ENCODE data around the gene SUMO4.

SUMO4 gene

GRCh38 chr6:149419696-149420404 is 19.8 kb downstream of the SUMO4 start:
- Histone ChIP-seq H3K36me3 (ENCODE audit: low read depth) (no peaks in the 10 kb centered on the region), H3K9me3 (ENCODE audit: severe bottlenecking) (no peaks in the 10 kb centered on the region), H3K27ac (ENCODE audit: poor library complexity, severe bottlenecking) (no peak overlapping the region), H3K4me3 (ENCODE audit: severe bottlenecking) (no peak overlapping the region), H3K4me1 (ENCODE audit: insufficient read depth, poor library complexity, severe bottlenecking) (no peaks in the 10 kb centered on the region), H3K27me3 (ENCODE audit: insufficient read depth, poor library complexity, severe bottlenecking) (no peaks in the 10 kb centered on the region)
- TF ChIP-seq CTCF (IDR thresholded peaks at IDR 0.05; ENCODE audit: poor library complexity, severe bottlenecking), result no peak
- DNase-seq (ENCODE audit: low spot score) (no peak), ATAC-seq (ENCODE audit: low read depth) (no peak)

- DNase-seq (ENCODE audit: low spot score) (no peak), ATAC-seq (ENCODE audit: low read depth) (no peak)
- H3K27me3 ChIP-seq (ENCODE audit: insufficient read depth, poor library complexity, severe bottlenecking), result no peaks in the 10 kb centered on the region
- H3K27ac ChIP-seq (ENCODE audit: poor library complexity, severe bottlenecking), result no peak overlapping the region
- no peaks in the 10 kb centered on the region for H3K4me1 ChIP-seq (ENCODE audit: insufficient read depth, poor library complexity, severe bottlenecking)
- H3K4me3 ChIP-seq (ENCODE audit: severe bottlenecking), result no peak overlapping the region
- TF ChIP-seq CTCF (IDR thresholded peaks at IDR 0.05; ENCODE audit: poor library complexity, severe bottlenecking), result no peak
- no peaks in the 10 kb centered on the region for H3K9me3 ChIP-seq (ENCODE audit: severe bottlenecking)
- no peaks in the 10 kb centered on the region for H3K36me3 ChIP-seq (ENCODE audit: low read depth)
These were observed 21.1 kb downstream of the SUMO4 start for GRCh38 chr6:149421132-149421531.

- Histone ChIP-seq H3K27me3 (ENCODE audit: insufficient read depth, poor library complexity, severe bottlenecking) (no peaks in the 10 kb centered on the region), H3K9me3 (ENCODE audit: severe bottlenecking) (no peaks in the 10 kb centered on the region), H3K4me3 (ENCODE audit: severe bottlenecking) (no peak overlapping the region), H3K4me1 (ENCODE audit: insufficient read depth, poor library complexity, severe bottlenecking) (no peaks in the 10 kb centered on the region), H3K36me3 (ENCODE audit: low read depth) (no peaks in the 10 kb centered on the region), H3K27ac (ENCODE audit: poor library complexity, severe bottlenecking) (no peak overlapping the region)
- DNase-seq (ENCODE audit: low spot score) (no peak), ATAC-seq (ENCODE audit: low read depth) (no peak)
- no peak for TF ChIP-seq CTCF (IDR thresholded peaks at IDR 0.05; ENCODE audit: poor library complexity, severe bottlenecking)
These were observed 22.5 kb downstream of the SUMO4 start for GRCh38 chr6:149422581-149422980.

- no peak for ATAC-seq (ENCODE audit: low read depth)
- H3K9me3 ChIP-seq (ENCODE audit: severe bottlenecking), result no peaks in the 10 kb centered on the region
- no peak overlapping the region for H3K4me3 ChIP-seq (ENCODE audit: severe bottlenecking)
- H3K36me3 ChIP-seq (ENCODE audit: low read depth), result no peaks in the 10 kb centered on the region
- H3K27ac ChIP-seq (ENCODE audit: poor library complexity, severe bottlenecking), result no peak overlapping the region
- no peak for DNase-seq (ENCODE audit: low spot score)
- H3K27me3 ChIP-seq (ENCODE audit: insufficient read depth, poor library complexity, severe bottlenecking), result no peaks in the 10 kb centered on the region
- no peak for TF ChIP-seq CTCF (IDR thresholded peaks at IDR 0.05; ENCODE audit: poor library complexity, severe bottlenecking)
- no peaks in the 10 kb centered on the region for H3K4me1 ChIP-seq (ENCODE audit: insufficient read depth, poor library complexity, severe bottlenecking)
These were observed 23.9 kb downstream of the SUMO4 start for GRCh38 chr6:149423964-149424440.

- DNase-seq (ENCODE audit: low spot score), result no peak
- ATAC-seq (ENCODE audit: low read depth), result no peak; the same call in 2 of the 3 replicates
- no peak overlapping the region for H3K27ac ChIP-seq (ENCODE audit: poor library complexity, severe bottlenecking)
- no peaks in the 10 kb centered on the region for H3K9me3 ChIP-seq (ENCODE audit: severe bottlenecking)
- no peaks in the 10 kb centered on the region for H3K36me3 ChIP-seq (ENCODE audit: low read depth)
- TF ChIP-seq CTCF (IDR thresholded peaks at IDR 0.05; ENCODE audit: poor library complexity, severe bottlenecking), result no peak
- no peaks in the 10 kb centered on the region for H3K4me1 ChIP-seq (ENCODE audit: insufficient read depth, poor library complexity, severe bottlenecking)
- no peak overlapping the region for H3K4me3 ChIP-seq (ENCODE audit: severe bottlenecking)
- no peaks in the 10 kb centered on the region for H3K27me3 ChIP-seq (ENCODE audit: insufficient read depth, poor library complexity, severe bottlenecking)
These were observed 25.2 kb downstream of the SUMO4 start for GRCh38 chr6:149425224-149425623.

Measured in RWPE2 (cell line).